HEK293 (cell line): Measurements from ENCODE around the gene SMIM41.

Experiments
- GLI2 ChIP-seq: fragments of 450-650 bp; formaldehyde crosslinking; IDR thresholded peaks from 2 replicates; pipeline ENCODE4; 2017; ENCODE audit warnings: missing biosample characterization, missing genetic modification characterization, low read depth, borderline replicate concordance
- GLI4 ChIP-seq: fragments of 450-650 bp; formaldehyde crosslinking; IDR thresholded peaks from 2 replicates; pipeline ENCODE4 v1.5.1; 2016; ENCODE audit warnings: missing biosample characterization, missing genetic modification characterization
- HOXC10 ChIP-seq: sonication (generic); formaldehyde crosslinking; IDR thresholded peaks from 2 replicates; pipeline ENCODE4 v1.8.1; 2023; ENCODE audit warnings: mild to moderate bottlenecking, missing genetic modification reagents
- KLF10 ChIP-seq: fragments of 450-650 bp; IDR thresholded peaks from 2 replicates; pipeline ENCODE4 v1.5.1; 2018; ENCODE audit warnings: missing biosample characterization, mild to moderate bottlenecking, missing genetic modification characterization
- KLF9 ChIP-seq: fragments of 450-650 bp; formaldehyde crosslinking; IDR thresholded peaks from 2 replicates; pipeline ENCODE4 v1.5.1; 2016; ENCODE audit warnings: missing biosample characterization, missing genetic modification characterization, low read depth
- SP2 ChIP-seq: fragments of 450-650 bp; formaldehyde crosslinking; IDR thresholded peaks from 2 replicates; pipeline ENCODE4 v1.5.1; 2016; ENCODE audit warnings: missing biosample characterization, missing genetic modification characterization
- TRIM28 ChIP-seq: IDR thresholded peaks from 2 replicates; pipeline ENCODE4 v1.6.1; 2011; ENCODE audit warnings: low read length, control low read depth, borderline replicate concordance
- ZBTB1 ChIP-seq: fragments of 450-650 bp; formaldehyde crosslinking; IDR thresholded peaks from 2 replicates; pipeline ENCODE4 v1.5.1; 2016; ENCODE audit warnings: missing biosample characterization, missing genetic modification characterization
- ZFP37 ChIP-seq: fragments of 450-650 bp; formaldehyde crosslinking; IDR thresholded peaks from 2 replicates; pipeline ENCODE4 v1.5.1; 2016; ENCODE audit warnings: missing biosample characterization, missing genetic modification characterization
- ZFP41 ChIP-seq: fragments of 450-650 bp; formaldehyde crosslinking; IDR thresholded peaks from 2 replicates; pipeline ENCODE4 v1.5.1; 2016; ENCODE audit warnings: missing biosample characterization, missing genetic modification characterization, borderline replicate concordance
- ZNF121 ChIP-seq: fragments of 450-650 bp; formaldehyde crosslinking; IDR thresholded peaks from 2 replicates; pipeline ENCODE4 v1.5.1; 2016; ENCODE audit warnings: missing biosample characterization, missing genetic modification characterization
- ZNF16 ChIP-seq: fragments of 450-650 bp; formaldehyde crosslinking; IDR thresholded peaks from 2 replicates; pipeline ENCODE4 v1.5.1; 2016; ENCODE audit warnings: low read depth, missing biosample characterization, missing genetic modification characterization
- ZNF169 ChIP-seq: fragments of 450-650 bp; formaldehyde crosslinking; IDR thresholded peaks from 2 replicates; pipeline ENCODE4 v1.5.1; 2016; ENCODE audit warnings: missing biosample characterization, missing genetic modification characterization
- ZNF19 ChIP-seq: fragments of 450-650 bp; formaldehyde crosslinking; IDR thresholded peaks from 2 replicates; pipeline ENCODE4; 2016; ENCODE audit warnings: missing biosample characterization, missing genetic modification characterization, low read depth
- ZNF214 ChIP-seq: fragments of 450-650 bp; formaldehyde crosslinking; IDR thresholded peaks from 2 replicates; pipeline ENCODE4 v1.5.1; 2017; ENCODE audit warnings: missing biosample characterization, mild to moderate bottlenecking, missing genetic modification characterization, borderline replicate concordance
- ZNF248 ChIP-seq: fragments of 450-650 bp; formaldehyde crosslinking; IDR thresholded peaks from 2 replicates; pipeline ENCODE4 v1.5.1; 2017; ENCODE audit warnings: missing biosample characterization, missing genetic modification characterization
- ZNF302 ChIP-seq: fragments of 450-650 bp; formaldehyde crosslinking; IDR thresholded peaks from 2 replicates; pipeline ENCODE4 v1.5.1; 2016; ENCODE audit warnings: missing biosample characterization, missing genetic modification characterization, low read depth
- ZNF48 ChIP-seq: fragments of 450-650 bp; formaldehyde crosslinking; IDR thresholded peaks from 2 replicates; pipeline ENCODE4 v1.5.1; 2016; ENCODE audit warnings: missing biosample characterization, missing genetic modification characterization
- ZNF561 ChIP-seq: fragments of 450-650 bp; IDR thresholded peaks from 2 replicates; pipeline ENCODE4 v1.5.1; 2018; ENCODE audit warnings: missing biosample characterization, missing genetic modification characterization, borderline replicate concordance
- ZNF585B ChIP-seq: fragments of 450-650 bp; formaldehyde crosslinking; IDR thresholded peaks from 2 replicates; pipeline ENCODE4 v1.5.1; 2016; ENCODE audit warnings: missing biosample characterization, missing genetic modification characterization
- ZNF621 ChIP-seq: fragments of 450-650 bp; formaldehyde crosslinking; IDR thresholded peaks from 2 replicates; pipeline ENCODE4 v1.5.1; 2017; ENCODE audit warnings: missing biosample characterization, missing genetic modification characterization
- ZNF629 ChIP-seq: fragments of 450-650 bp; formaldehyde crosslinking; IDR thresholded peaks from 2 replicates; pipeline ENCODE4 v1.5.1; 2017; ENCODE audit warnings: missing biosample characterization, missing genetic modification characterization
- ZNF701 ChIP-seq: fragments of 450-650 bp; formaldehyde crosslinking; IDR thresholded peaks from 2 replicates; pipeline ENCODE4 v1.5.1; 2016; ENCODE audit warnings: missing biosample characterization, missing genetic modification characterization
- ZNF747 ChIP-seq: fragments of 450-650 bp; formaldehyde crosslinking; IDR thresholded peaks from 2 replicates; pipeline ENCODE4 v1.5.1; 2016; ENCODE audit warnings: missing biosample characterization, missing genetic modification characterization
- ZNF791 ChIP-seq: fragments of 450-650 bp; formaldehyde crosslinking; IDR thresholded peaks from 2 replicates; pipeline ENCODE4 v1.5.1; 2016; ENCODE audit warnings: missing biosample characterization, missing genetic modification characterization
- TF ChIP-seq, protein P1 (sequence below): fragments of 450-650 bp; formaldehyde crosslinking; IDR thresholded peaks from 2 replicates; pipeline ENCODE4 v1.5.1; 2016; ENCODE audit warnings: missing biosample characterization, missing genetic modification characterization, low read depth
- TF ChIP-seq, protein P2 (sequence below): fragments of 450-650 bp; formaldehyde crosslinking; IDR thresholded peaks from 2 replicates; pipeline ENCODE4 v1.5.1; 2016; ENCODE audit warnings: missing biosample characterization, missing genetic modification characterization
- TF ChIP-seq, protein P3 (sequence below): fragments of 450-650 bp; formaldehyde crosslinking; IDR thresholded peaks from 2 replicates; pipeline ENCODE4 v1.5.1; 2016; ENCODE audit warnings: missing biosample characterization, missing genetic modification characterization
- TF ChIP-seq, protein P4 (sequence below): fragments of 450-650 bp; formaldehyde crosslinking; IDR thresholded peaks from 2 replicates; pipeline ENCODE4 v1.5.1; 2017; ENCODE audit warnings: missing biosample characterization, missing genetic modification characterization
- TF ChIP-seq, protein P5 (sequence below): fragments of 450-650 bp; formaldehyde crosslinking; IDR thresholded peaks from 2 replicates; pipeline ENCODE4 v1.5.1; 2016; ENCODE audit warnings: missing biosample characterization, missing genetic modification characterization, low read depth
- TF ChIP-seq, protein P6 (sequence below): IDR thresholded peaks from 2 replicates; pipeline ENCODE4 v1.6.1; 2011; ENCODE audit warnings: mild to moderate bottlenecking, low read depth, low read length, borderline replicate concordance

The SMIM41 gene

DNA sequence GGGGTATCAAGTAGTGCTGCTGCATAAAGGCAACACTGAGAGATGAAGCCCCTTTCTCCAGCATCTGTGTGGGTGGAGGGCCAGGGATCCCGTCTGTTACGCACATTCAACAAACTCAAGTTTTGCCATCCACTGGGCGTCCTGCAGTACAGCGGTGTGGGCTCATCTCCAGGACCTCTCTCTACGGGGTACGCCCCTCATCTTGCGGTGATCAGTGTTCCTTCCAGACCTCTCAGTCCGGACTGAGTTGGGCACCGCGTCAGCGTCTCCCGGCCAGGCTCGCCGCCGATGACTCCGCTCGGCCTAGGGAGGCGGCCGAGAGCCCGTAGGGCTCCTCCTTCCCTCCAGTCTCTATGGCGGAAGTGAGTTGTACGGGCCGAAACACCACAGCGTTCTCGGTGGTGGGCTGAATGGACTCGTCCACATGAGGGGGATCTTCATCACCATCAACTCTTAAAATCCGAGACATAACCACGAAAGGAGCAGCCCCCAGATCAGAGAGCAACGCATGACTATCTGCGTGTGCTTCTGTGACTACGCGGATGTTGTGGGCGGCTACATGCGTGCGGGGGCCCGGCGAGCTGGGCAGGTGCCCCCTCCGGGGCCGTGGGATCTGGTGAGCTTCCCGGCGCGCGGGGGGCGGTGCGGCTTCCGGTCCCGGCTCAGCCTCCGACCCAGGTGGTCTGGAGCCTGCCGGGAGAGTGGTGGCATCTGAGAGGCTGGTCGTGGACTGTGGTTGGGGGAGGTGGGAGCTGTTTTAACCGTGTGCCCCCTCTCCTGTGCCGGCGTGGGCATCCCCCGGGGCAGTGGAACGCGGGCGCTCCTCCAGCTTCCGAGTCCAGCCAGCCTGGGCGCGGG is 9.9 kb upstream of the SMIM41 start, which contains the start of gene ATG101 (continued):
- TF ChIP-seq ZNF169: 0 out of 2 replicates have a peak, but pooled peaks have one; percentile 39
- peak; percentile 70 for TF ChIP-seq ZNF561
- TF ChIP-seq, protein P1, sequence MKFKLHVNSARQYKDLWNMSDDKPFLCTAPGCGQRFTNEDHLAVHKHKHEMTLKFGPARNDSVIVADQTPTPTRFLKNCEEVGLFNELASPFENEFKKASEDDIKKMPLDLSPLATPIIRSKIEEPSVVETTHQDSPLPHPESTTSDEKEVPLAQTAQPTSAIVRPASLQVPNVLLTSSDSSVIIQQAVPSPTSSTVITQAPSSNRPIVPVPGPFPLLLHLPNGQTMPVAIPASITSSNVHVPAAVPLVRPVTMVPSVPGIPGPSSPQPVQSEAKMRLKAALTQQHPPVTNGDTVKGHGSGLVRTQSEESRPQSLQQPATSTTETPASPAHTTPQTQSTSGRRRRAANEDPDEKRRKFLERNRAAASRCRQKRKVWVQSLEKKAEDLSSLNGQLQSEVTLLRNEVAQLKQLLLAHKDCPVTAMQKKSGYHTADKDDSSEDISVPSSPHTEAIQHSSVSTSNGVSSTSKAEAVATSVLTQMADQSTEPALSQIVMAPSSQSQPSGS: no peak
- TF ChIP-seq KLF10 (tag by site-specific recombination): peak; percentile 89
- no peak for TF ChIP-seq ZNF16 (tag by site-specific recombination)
- TF ChIP-seq, protein P2, sequence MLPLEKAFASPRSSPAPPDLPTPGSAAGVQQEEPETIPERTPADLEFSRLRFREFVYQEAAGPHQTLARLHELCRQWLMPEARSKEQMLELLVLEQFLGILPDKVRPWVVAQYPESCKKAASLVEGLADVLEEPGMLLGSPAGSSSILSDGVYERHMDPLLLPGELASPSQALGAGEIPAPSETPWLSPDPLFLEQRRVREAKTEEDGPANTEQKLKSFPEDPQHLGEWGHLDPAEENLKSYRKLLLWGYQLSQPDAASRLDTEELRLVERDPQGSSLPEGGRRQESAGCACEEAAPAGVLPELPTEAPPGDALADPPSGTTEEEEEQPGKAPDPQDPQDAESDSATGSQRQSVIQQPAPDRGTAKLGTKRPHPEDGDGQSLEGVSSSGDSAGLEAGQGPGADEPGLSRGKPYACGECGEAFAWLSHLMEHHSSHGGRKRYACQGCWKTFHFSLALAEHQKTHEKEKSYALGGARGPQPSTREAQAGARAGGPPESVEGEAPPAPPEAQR (tag by site-specific recombination): peak; percentile 72; the same call in 1 of the 2 replicates
- TF ChIP-seq ZNF701: no peak
- TF ChIP-seq HOXC10 (CRISPR knock-in tag): no peak
- no peak for TF ChIP-seq ZNF621 (tag by site-specific recombination)
- TF ChIP-seq ZBTB1: no peak
- TF ChIP-seq ZNF121 (tag by site-specific recombination): no peak
- TF ChIP-seq GLI2 (tag by site-specific recombination): no peak
- TF ChIP-seq SP2 (tag by site-specific recombination): peak; percentile 92
- peak; percentile 97 for TF ChIP-seq KLF9 (tag by site-specific recombination)
- no peak for TF ChIP-seq ZFP41 (tag by site-specific recombination)
- TF ChIP-seq, protein P3, sequence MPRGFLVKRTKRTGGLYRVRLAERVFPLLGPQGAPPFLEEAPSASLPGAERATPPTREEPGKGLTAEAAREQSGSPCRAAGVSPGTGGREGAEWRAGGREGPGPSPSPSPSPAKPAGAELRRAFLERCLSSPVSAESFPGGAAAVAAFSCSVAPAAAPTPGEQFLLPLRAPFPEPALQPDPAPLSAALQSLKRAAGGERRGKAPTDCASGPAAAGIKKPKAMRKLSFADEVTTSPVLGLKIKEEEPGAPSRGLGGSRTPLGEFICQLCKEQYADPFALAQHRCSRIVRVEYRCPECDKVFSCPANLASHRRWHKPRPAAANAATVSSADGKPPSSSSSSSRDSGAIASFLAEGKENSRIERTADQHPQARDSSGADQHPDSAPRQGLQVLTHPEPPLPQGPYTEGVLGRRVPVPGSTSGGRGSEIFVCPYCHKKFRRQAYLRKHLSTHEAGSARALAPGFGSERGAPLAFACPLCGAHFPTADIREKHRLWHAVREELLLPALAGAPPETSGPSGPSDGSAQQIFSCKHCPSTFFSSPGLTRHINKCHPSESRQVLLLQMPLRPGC (tag by site-specific recombination): peak; percentile 82
- no peak for TF ChIP-seq ZNF48 (tag by site-specific recombination)
- no peak for TF ChIP-seq ZNF19 (tag by site-specific recombination)
- TF ChIP-seq ZNF629 (tag by site-specific recombination): peak; percentile 92
- TF ChIP-seq ZNF747 (tag by site-specific recombination): no peak
- TF ChIP-seq, protein P4, sequence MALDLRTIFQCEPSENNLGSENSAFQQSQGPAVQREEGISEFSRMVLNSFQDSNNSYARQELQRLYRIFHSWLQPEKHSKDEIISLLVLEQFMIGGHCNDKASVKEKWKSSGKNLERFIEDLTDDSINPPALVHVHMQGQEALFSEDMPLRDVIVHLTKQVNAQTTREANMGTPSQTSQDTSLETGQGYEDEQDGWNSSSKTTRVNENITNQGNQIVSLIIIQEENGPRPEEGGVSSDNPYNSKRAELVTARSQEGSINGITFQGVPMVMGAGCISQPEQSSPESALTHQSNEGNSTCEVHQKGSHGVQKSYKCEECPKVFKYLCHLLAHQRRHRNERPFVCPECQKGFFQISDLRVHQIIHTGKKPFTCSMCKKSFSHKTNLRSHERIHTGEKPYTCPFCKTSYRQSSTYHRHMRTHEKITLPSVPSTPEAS (tag by site-specific recombination): peak; percentile 60; the same call in 1 of the 2 replicates
- TF ChIP-seq GLI4 (tag by site-specific recombination): no peak
- TF ChIP-seq ZNF302: no peak
- TF ChIP-seq, protein P5, sequence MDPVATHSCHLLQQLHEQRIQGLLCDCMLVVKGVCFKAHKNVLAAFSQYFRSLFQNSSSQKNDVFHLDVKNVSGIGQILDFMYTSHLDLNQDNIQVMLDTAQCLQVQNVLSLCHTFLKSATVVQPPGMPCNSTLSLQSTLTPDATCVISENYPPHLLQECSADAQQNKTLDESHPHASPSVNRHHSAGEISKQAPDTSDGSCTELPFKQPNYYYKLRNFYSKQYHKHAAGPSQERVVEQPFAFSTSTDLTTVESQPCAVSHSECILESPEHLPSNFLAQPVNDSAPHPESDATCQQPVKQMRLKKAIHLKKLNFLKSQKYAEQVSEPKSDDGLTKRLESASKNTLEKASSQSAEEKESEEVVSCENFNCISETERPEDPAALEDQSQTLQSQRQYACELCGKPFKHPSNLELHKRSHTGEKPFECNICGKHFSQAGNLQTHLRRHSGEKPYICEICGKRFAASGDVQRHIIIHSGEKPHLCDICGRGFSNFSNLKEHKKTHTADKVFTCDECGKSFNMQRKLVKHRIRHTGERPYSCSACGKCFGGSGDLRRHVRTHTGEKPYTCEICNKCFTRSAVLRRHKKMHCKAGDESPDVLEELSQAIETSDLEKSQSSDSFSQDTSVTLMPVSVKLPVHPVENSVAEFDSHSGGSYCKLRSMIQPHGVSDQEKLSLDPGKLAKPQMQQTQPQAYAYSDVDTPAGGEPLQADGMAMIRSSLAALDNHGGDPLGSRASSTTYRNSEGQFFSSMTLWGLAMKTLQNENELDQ (tag by site-specific recombination): no peak
- peak; percentile 90; the same call in 1 of the 2 replicates for TF ChIP-seq TRIM28
- no peak for TF ChIP-seq ZNF585B (tag by site-specific recombination)
- no peak for TF ChIP-seq ZNF248
- no peak for TF ChIP-seq ZNF214 (tag by site-specific recombination)
- TF ChIP-seq, protein P6, sequence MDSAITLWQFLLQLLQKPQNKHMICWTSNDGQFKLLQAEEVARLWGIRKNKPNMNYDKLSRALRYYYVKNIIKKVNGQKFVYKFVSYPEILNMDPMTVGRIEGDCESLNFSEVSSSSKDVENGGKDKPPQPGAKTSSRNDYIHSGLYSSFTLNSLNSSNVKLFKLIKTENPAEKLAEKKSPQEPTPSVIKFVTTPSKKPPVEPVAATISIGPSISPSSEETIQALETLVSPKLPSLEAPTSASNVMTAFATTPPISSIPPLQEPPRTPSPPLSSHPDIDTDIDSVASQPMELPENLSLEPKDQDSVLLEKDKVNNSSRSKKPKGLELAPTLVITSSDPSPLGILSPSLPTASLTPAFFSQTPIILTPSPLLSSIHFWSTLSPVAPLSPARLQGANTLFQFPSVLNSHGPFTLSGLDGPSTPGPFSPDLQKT: peak; percentile 86; the same call in 1 of the 2 replicates
- no peak for TF ChIP-seq ZNF791 (tag by site-specific recombination)
- peak; percentile 89; the same call in 1 of the 2 replicates for TF ChIP-seq ZFP37 (tag by site-specific recombination)
